Panc1 (cell line): ENCODE results near the gene TMEM161A. TPM values are rescaled to one million over a fixed set of nuclear protein-coding genes. Genes with fewer than 3 reads are reported as not detected.
A peak's percentile ranks its signal among the peaks of the same experiment; 100 is the strongest.

Experiments used
- ATAC-seq: fragments of 200-7000 bp; cut with Tn5 transposase; 2 replicates; pipeline ENCODE4 v1.9.1; 2020; ENCODE audit warnings: mild to moderate bottlenecking, moderate library complexity
- BruUV-seq: library from RNA; stranded (reverse); fragments of 400-500 nt; replicated peaks from 2 replicates; lab custom pipeline; 2021; lab: Mats Ljungman, UMichigan
- CTCF ChIA-PET: fragments of 300-600 bp; sonication (Branson Sonifier 250); formaldehyde crosslinking; loops from one replicate; lab custom pipeline; 2022; ENCODE audit warnings: antibody characterized with exemption; lab: Charles Lee
- POLR2A ChIA-PET: fragments of 300-600 bp; sonication (Branson Sonifier 250); formaldehyde crosslinking; loops from one replicate; lab custom pipeline; 2022; ENCODE audit warnings: antibody characterized with exemption; lab: Charles Lee
- DNase-seq: peaks from one replicate; pipeline ENCODE4 v3.0.0-alpha.2; 2010; ENCODE audit warnings: low read depth, low spot score
- H3K27ac ChIP-seq: 2 replicates; pipeline ENCODE4 v1.5.1; 2011; ENCODE audit warnings: mild to moderate bottlenecking, low read length, inconsistent platforms
- H3K27me3 ChIP-seq: fragments of 200-500 bp; sonication (Bioruptor generic); 2 replicates; pipeline ENCODE4 v1.6.0; 2014; ENCODE audit warnings: low read length, inconsistent platforms; ENCODE audit not compliant: control insufficient read depth, insufficient read depth
- H3K36me3 ChIP-seq: fragments of 200-500 bp; sonication (Bioruptor generic); 2 replicates; pipeline ENCODE4 v1.5.1; 2014; ENCODE audit warnings: inconsistent platforms, mild to moderate bottlenecking, low read length, moderate library complexity; ENCODE audit not compliant: control insufficient read depth, insufficient read depth
- H3K4me1 ChIP-seq: 2 replicates; pipeline ENCODE4 v1.5.1; 2011; ENCODE audit warnings: inconsistent platforms, mild to moderate bottlenecking, low read length, moderate library complexity; ENCODE audit not compliant: control insufficient read depth, insufficient read depth
- H3K4me3 ChIP-seq, 2 experiments: 2 replicates each; pipeline ENCODE4 v1.5.1; 2011 to 2012; ENCODE audit warnings: low read depth in 2 of 2, low read length in 2 of 2, mild to moderate bottlenecking in 2 of 2, inconsistent platforms in 1 of 2, moderate library complexity in 1 of 2
- H3K9me3 ChIP-seq: fragments of 200-500 bp; sonication (Bioruptor generic); 2 replicates; pipeline ENCODE4 v1.5.1; 2014; ENCODE audit warnings: low read depth, mild to moderate bottlenecking, inconsistent platforms, low read length, moderate library complexity; ENCODE audit not compliant: control insufficient read depth, insufficient read depth
- POLR2AphosphoS5 ChIP-seq: IDR thresholded peaks from 2 replicates; pipeline ENCODE4 v1.6.1; 2012; ENCODE audit warnings: mild to moderate bottlenecking, low read depth, low read length, moderate library complexity
- SIN3A ChIP-seq: IDR thresholded peaks from 2 replicates; pipeline ENCODE4 v1.6.1; 2012; ENCODE audit warnings: low read depth, mild to moderate bottlenecking, low read length, moderate library complexity, borderline replicate concordance; ENCODE audit not compliant: insufficient read depth
- TCF7L2 ChIP-seq: IDR thresholded peaks from 2 replicates; pipeline ENCODE4 v1.6.1; 2011; ENCODE audit warnings: mild to moderate bottlenecking, low read depth, low read length, inconsistent platforms
- in situ Hi-C: cut with HindIII; loops from 2 replicates; pipeline ENCODE4 v1.10.0; 2016; ENCODE audit warnings: low sequenced_read_pairs, low pct_unique_long_range_greater_than_20kb
- intact Hi-C: fragments of 100-400 bp; cut with micrococcal nuclease; formaldehyde crosslinking; loops from one replicate; pipeline ENCODE4 v1.10.0; 2022; ENCODE audit not compliant: unreplicated experiment
- total RNA-seq: library from RNA; stranded (reverse); gene quantifications from one replicate; pipeline ENCODE4 v1.2.1, GENCODE V29; 2021; ENCODE audit not compliant: unreplicated experiment
- TF ChIP-seq, protein P1 (sequence below): fragments of 450-650 bp; IDR thresholded peaks from 2 replicates; pipeline ENCODE4 v1.5.1; 2017; ENCODE audit warnings: mild to moderate bottlenecking
- TF ChIP-seq, protein P2 (sequence below), 2 experiments: IDR thresholded peaks; 2 replicates each; pipeline ENCODE4 v1.6.1; 2011 to 2012; ENCODE audit warnings: low read depth in 2 of 2, control low read depth in 1 of 2, low read length in 1 of 2, mild to moderate bottlenecking in 1 of 2, moderate library complexity in 1 of 2; ENCODE audit not compliant: insufficient read depth in 1 of 2

The TMEM161A gene
- total RNA-seq, 1 experiment from 2014 or later = 26.7 TPM

DNA sequence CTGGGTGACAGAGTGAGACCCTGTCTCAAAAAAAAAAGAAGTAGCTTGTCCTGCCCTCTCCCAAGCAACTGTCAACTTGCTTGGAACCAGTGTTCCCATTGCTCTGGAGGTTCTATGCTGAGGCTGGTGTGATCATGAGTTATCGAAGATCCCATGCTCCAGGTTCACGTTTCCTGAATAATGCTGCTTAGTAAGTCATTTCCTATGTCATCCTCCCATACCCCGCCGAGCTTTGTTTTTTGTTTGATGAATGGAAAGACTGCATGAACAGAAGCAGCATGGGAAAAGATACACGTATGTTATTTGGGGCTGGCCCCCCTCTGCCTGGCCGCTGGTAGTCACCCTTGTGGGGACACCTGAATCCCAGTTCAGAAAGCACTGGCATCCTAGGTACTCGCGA is 63.2 kb downstream of the TMEM161A start:
- Histone ChIP-seq H3K4me3 (no peak overlapping the region), H3K9me3 (no peaks in the 10 kb centered on the region), H3K4me1 (no peaks in the 10 kb centered on the region), H3K27me3 (no peaks in the 10 kb centered on the region), H3K36me3 (no peaks in the 10 kb centered on the region), H3K27ac (no peak overlapping the region)
- ChIA-PET POLR2A (no interaction called here), CTCF (no interaction called here)
- in situ Hi-C loops = no loop called here
- intact Hi-C loops = no loop called here
- ATAC-seq (no peak), DNase-seq (no peak)
- no TSS peak for BruUV-seq
- TF ChIP-seq, protein P1, sequence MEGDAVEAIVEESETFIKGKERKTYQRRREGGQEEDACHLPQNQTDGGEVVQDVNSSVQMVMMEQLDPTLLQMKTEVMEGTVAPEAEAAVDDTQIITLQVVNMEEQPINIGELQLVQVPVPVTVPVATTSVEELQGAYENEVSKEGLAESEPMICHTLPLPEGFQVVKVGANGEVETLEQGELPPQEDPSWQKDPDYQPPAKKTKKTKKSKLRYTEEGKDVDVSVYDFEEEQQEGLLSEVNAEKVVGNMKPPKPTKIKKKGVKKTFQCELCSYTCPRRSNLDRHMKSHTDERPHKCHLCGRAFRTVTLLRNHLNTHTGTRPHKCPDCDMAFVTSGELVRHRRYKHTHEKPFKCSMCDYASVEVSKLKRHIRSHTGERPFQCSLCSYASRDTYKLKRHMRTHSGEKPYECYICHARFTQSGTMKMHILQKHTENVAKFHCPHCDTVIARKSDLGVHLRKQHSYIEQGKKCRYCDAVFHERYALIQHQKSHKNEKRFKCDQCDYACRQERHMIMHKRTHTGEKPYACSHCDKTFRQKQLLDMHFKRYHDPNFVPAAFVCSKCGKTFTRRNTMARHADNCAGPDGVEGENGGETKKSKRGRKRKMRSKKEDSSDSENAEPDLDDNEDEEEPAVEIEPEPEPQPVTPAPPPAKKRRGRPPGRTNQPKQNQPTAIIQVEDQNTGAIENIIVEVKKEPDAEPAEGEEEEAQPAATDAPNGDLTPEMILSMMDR = no peak
- TF ChIP-seq SIN3A = no peak
- TF ChIP-seq, protein P2, sequence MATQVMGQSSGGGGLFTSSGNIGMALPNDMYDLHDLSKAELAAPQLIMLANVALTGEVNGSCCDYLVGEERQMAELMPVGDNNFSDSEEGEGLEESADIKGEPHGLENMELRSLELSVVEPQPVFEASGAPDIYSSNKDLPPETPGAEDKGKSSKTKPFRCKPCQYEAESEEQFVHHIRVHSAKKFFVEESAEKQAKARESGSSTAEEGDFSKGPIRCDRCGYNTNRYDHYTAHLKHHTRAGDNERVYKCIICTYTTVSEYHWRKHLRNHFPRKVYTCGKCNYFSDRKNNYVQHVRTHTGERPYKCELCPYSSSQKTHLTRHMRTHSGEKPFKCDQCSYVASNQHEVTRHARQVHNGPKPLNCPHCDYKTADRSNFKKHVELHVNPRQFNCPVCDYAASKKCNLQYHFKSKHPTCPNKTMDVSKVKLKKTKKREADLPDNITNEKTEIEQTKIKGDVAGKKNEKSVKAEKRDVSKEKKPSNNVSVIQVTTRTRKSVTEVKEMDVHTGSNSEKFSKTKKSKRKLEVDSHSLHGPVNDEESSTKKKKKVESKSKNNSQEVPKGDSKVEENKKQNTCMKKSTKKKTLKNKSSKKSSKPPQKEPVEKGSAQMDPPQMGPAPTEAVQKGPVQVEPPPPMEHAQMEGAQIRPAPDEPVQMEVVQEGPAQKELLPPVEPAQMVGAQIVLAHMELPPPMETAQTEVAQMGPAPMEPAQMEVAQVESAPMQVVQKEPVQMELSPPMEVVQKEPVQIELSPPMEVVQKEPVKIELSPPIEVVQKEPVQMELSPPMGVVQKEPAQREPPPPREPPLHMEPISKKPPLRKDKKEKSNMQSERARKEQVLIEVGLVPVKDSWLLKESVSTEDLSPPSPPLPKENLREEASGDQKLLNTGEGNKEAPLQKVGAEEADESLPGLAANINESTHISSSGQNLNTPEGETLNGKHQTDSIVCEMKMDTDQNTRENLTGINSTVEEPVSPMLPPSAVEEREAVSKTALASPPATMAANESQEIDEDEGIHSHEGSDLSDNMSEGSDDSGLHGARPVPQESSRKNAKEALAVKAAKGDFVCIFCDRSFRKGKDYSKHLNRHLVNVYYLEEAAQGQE (IDR thresholded peaks at IDR 0.05; ENCODE audit: insufficient read depth in 1 of 2, low read depth in 2 of 2, low read length in 1 of 2) = no peak
- no peak for TF ChIP-seq TCF7L2
- no peak for TF ChIP-seq POLR2AphosphoS5

DNA sequence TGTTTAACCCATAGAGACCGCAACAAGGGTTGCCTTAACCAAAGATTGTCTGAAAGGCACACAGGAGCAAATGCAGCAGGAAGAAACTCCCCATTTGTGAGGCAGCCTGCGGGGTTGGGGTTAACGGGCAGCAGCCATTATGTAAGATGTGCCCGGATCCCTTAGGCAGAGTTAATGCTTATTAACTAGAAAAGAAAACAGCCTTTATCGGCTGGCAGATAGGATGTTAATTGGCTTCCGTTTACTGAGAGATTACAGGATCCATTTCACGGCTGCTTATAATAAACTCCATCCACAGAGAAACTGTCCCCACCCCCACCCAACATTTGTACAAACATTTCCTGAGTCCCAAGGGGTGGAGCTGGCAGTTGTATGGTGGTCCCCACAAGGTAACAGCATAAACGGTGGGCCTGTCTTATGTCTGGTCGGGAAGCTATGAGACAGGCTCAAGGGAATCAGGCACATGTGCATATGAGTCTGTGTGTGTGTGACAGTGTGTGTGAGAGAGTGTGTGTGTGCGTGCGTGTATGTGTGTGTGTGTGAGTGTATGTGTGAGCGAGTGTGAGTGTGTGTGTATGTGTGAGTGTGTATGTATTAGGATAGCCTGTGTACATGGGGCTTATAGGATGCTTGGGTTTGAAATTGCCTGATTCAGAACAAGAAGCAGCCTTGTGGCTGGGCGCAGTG is 63.9 kb downstream of the TMEM161A start:
- Histone ChIP-seq H3K9me3 (no peaks in the 10 kb centered on the region), H3K4me1 (no peaks in the 10 kb centered on the region), H3K36me3 (no peaks in the 10 kb centered on the region), H3K27me3 (no peaks in the 10 kb centered on the region), H3K4me3 (no peak overlapping the region), H3K27ac (no peak overlapping the region)
- ATAC-seq (0 out of 2 replicates have a peak, but pooled peaks have one; percentile 11), DNase-seq (no peak)
- POLR2A ChIA-PET = no interaction called here
- in situ Hi-C loops = no loop called here
- TF ChIP-seq TCF7L2 (no peak), POLR2AphosphoS5 (no peak), SIN3A (no peak)
- TF ChIP-seq, protein P2 (IDR thresholded peaks at IDR 0.05; ENCODE audit: insufficient read depth in 1 of 2, low read depth in 2 of 2, low read length in 1 of 2) = no peak
- TF ChIP-seq, protein P1 = no peak
- BruUV-seq = no TSS peak
- intact Hi-C loops = no loop called here
- CTCF ChIA-PET = no interaction called here
